Common myeloid progenitor, CD34-positive (primary cell): ENCODE measurements around the gene SLC25A51.
"Not testable (repeated sequence)": the region's sequence is repeated elsewhere in the genome, so short reads cannot be mapped to it uniquely, and the experiment has no call there.

Experiments
- CTCF ChIA-PET: fragments of 350-600 bp; sonication (Branson Sonifier 250); formaldehyde crosslinking; loops from one replicate; lab custom pipeline; 2021; ENCODE audit warnings: antibody characterized with exemption; lab: Charles Lee
- POLR2A ChIA-PET: fragments of 350-600 bp; sonication (Branson Sonifier 250); formaldehyde crosslinking; loops from one replicate; lab custom pipeline; 2021; ENCODE audit warnings: antibody characterized with exemption; lab: Charles Lee
- DNase-seq, 3 donors: peaks; one replicate each; pipeline versions ENCODE4 v3.0.0 to v3.0.0-alpha.2; 2013
- H3K27ac ChIP-seq, 2 experiments: 1 replicate in 1 of 2; 2 replicates in 1 of 2; pipeline ENCODE4 v1.7.0; 2013; ENCODE audit warnings: inconsistent platforms in 2 of 2, low read length in 2 of 2, mild to moderate bottlenecking in 2 of 2, low read depth in 1 of 2, moderate library complexity in 1 of 2; ENCODE audit not compliant: severe bottlenecking in 2 of 2, insufficient read depth in 1 of 2, poor library complexity in 1 of 2
- H3K27me3 ChIP-seq, 5 experiments: replicated peaks in 2 of 5; 1 replicate in 3 of 5; 2 replicates in 2 of 5; pipeline versions ENCODE4 v1.6.1 to v1.7.0; 2013; ENCODE audit warnings: low read length in 4 of 5, mild to moderate bottlenecking in 2 of 5, moderate library complexity in 2 of 5, inconsistent platforms in 1 of 5; ENCODE audit not compliant: insufficient read depth in 5 of 5, control insufficient read depth in 4 of 5
- H3K36me3 ChIP-seq, 4 experiments: 1 replicate in 2 of 4; 2 replicates in 2 of 4; pipeline versions ENCODE4 v1.6.1 to v1.7.0; 2013; ENCODE audit warnings: low read length in 3 of 4, control low read depth in 1 of 4, mild to moderate bottlenecking in 1 of 4; ENCODE audit not compliant: control insufficient read depth in 4 of 4, insufficient read depth in 4 of 4
- H3K4me1 ChIP-seq, 4 experiments: 1 replicate in 3 of 4; 2 replicates in 1 of 4; pipeline versions ENCODE4 v1.6.1 to v1.7.1; 2013; ENCODE audit warnings: low read length in 3 of 4, mild to moderate bottlenecking in 3 of 4, control low read depth in 1 of 4, inconsistent platforms in 1 of 4, moderate library complexity in 1 of 4; ENCODE audit not compliant: control insufficient read depth in 4 of 4, insufficient read depth in 4 of 4; ENCODE audit errors: control extremely low read depth in 1 of 4
- H3K4me3 ChIP-seq, 7 experiments: 1 replicate in 4 of 7; 2 replicates in 3 of 7; pipeline versions ENCODE4 v1.5.1 to v1.7.0; 2013; ENCODE audit warnings: mild to moderate bottlenecking in 7 of 7, low read length in 6 of 7, moderate library complexity in 6 of 7, inconsistent platforms in 2 of 7, low read depth in 2 of 7, control low read depth in 1 of 7; ENCODE audit not compliant: insufficient read depth in 4 of 7, control insufficient read depth in 1 of 7; ENCODE audit errors: extremely low read depth in 1 of 7
- H3K9me3 ChIP-seq, 5 experiments: 1 replicate in 4 of 5; 2 replicates in 1 of 5; pipeline versions ENCODE4 v1.6.1 to v1.7.1; 2013; ENCODE audit warnings: low read length in 4 of 5, mild to moderate bottlenecking in 2 of 5, inconsistent platforms in 1 of 5, low read depth in 1 of 5, moderate library complexity in 1 of 5; ENCODE audit not compliant: control insufficient read depth in 4 of 5, insufficient read depth in 2 of 5; ENCODE audit errors: control extremely low read depth in 1 of 5
- WGBS: methylation state at CpG from one replicate; pipeline ENCODE4 v1.1.5; 2013; ENCODE audit not compliant: insufficient coverage; 5-methylcytosine and 5-hydroxymethylcytosine counted together

SLC25A51 gene

DNA sequence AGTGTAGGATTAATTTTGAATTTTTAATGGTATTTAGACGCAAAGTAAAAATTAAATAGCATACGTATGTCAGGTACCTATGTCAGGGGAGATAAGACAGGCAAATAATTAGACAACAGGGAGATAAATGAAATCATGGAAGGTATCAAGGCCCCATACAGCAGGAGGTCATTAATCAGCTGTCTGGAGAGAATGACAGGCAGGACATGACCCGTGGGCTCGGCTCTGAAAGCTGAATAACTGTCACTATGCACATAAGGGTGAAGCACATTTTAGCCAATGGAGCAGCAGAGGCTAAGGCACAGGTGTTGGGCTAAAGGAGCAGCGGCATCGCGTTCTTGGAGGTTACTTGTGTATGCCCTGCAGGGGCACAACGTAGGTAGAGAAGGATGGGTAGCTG lies 11.9 kb downstream of the SLC25A51 start:
- CTCF ChIA-PET: no interaction called here
- POLR2A ChIA-PET: no interaction called here
- Histone ChIP-seq H3K36me3 (peaks cover 10 to 62% (median 31%) of the 10 kb centered on the region in 4 experiments), H3K9me3 (no peaks in the 10 kb centered on the region), H3K27ac (no peak overlapping the region), H3K4me1 (no peaks in the 10 kb centered on the region), H3K4me3 (no peak overlapping the region), H3K27me3 (no peaks in the 10 kb centered on the region)
- DNase-seq: no peak
- 94% methylated on average over 3 of the region's 8 CpGs for WGBS

DNA sequence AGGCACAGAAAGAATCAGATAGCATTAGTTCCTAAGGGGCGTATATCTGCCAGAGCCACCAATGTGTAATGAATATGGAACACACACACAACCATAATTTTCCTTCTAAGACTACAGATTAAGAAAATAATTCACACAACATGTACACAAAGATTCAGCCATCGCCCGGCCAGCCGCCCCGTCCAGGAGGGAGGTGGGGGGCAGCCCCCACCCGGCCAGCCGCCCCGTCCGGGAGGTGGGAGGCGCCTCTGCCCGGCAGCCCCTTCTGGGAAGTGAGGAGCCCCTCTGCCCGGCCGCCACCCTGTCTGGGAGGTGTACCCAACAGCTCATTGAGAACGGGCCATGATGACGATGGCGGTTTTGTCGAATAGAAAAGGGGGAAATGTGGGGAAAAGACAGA lies 12.9 kb downstream of the SLC25A51 start:
- H3K4me3 ChIP-seq, H3K9me3 ChIP-seq, DNase-seq, H3K27me3 ChIP-seq, H3K4me1 ChIP-seq, POLR2A ChIA-PET, H3K27ac ChIP-seq: not testable (repeated sequence)
- WGBS: 90% methylated on average over 4 of the region's 17 CpGs
- peaks cover 11 to 57% (median 27%) of the 10 kb centered on the region in 4 experiments for H3K36me3 ChIP-seq
- CTCF ChIA-PET: interaction anchor here (1.3 to 3.2 kb wide), 2 partner anchors 8 to 11 kb away, joined by 3 to 8 read pairs; no protein-coding TSS in a partner anchor

DNA sequence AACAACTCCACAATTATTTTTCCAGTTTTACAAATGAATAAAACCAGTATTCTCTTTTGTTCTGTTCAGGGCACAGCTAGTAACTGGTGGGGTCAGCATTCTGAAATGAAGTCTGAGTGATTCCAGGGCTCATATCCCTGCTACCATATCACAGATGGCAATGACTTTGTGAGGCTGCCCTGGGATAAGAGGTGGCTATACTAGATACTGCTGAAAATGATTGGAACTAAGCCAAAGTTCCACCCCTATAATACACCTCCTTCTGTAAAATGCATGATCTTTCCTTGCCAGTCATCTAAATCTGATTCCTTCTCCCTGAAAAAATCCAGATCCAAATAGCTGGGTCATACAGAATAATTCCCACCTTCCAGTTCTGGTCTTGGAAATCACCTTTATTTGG lies 14.4 kb downstream of the SLC25A51 start:
- ChIA-PET CTCF (interaction anchor here (1.3 to 3.2 kb wide), 2 partner anchors 9 to 13 kb away, joined by 3 to 8 read pairs; no protein-coding TSS in a partner anchor), POLR2A (no interaction called here)
- Histone ChIP-seq H3K9me3 (no peaks in the 10 kb centered on the region), H3K36me3 (peaks cover 5 to 48% (median 24%) of the 10 kb centered on the region in 4 experiments), H3K4me3 (no peak overlapping the region), H3K27ac (no peak overlapping the region), H3K27me3 (no peaks in the 10 kb centered on the region), H3K4me1 (no peaks in the 10 kb centered on the region)
- DNase-seq: no peak

DNA sequence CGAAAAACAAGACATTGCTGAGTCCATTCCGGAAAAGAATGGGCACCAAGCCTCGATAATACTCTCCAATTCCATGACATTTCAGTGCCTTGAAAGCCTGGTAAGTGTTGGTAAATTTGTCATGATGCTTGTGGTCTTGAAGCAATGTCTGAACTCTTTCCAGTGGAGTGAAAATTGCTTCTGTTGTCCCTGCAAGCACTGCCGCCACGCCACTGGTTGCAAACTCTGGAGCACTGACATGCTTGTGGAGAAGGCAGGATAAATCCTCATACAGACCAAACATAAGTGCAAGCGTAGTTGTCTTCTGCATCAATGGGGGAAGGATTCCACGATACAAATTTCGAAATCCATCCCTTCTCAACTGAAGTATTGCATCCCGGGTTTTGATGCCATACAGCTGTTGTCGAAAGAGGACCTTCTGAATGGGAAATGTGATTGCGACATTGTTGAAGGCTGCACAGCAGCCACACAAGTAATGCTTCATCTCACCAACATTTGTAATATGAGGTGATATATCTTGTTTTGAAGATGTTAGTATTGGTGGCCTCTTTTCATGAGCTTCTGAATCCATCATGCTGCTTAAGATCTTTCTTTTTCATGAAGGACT lies 15.8 kb downstream of the SLC25A51 start:
- H3K9me3 ChIP-seq, H3K27ac ChIP-seq, H3K4me3 ChIP-seq, POLR2A ChIA-PET, H3K27me3 ChIP-seq, H3K4me1 ChIP-seq, DNase-seq: not testable (repeated sequence)
- WGBS: 95% methylated on average over 3 of the region's 11 CpGs
- peaks cover 5 to 36% (median 20%) of the 10 kb centered on the region in 4 experiments for H3K36me3 ChIP-seq
- CTCF ChIA-PET: interaction anchor here (1.1 to 3.2 kb wide), 2 partner anchors 14 to 20 kb away, joined by 3 to 8 read pairs; no protein-coding TSS in a partner anchor

DNA sequence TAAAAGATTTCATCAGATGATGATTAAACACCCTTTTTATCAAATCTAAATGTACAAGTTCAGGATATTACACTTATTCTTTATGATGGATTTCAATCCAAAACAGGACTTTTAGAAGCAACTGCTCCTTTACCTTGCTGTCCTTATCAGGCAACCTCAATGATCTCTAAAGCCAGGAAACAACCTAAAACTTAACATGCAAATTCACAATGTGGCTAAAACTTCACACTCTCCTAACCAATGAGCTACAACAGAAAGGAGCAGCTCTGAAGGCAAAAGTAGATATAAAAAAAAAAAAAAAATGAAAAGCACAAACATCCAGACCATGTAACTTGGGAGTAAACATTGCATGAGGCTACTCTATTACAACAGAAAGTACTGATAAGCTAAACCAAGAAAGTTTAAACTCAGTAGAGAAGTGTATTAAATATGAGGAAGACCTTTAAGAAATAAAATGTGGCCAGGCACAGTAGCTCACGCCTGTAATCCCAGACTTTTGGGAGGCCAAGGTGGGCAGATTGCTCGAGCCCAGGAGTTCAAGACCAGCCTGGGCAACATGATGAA lies 22.9 kb downstream of the SLC25A51 start:
- DNase-seq: no peak
- 100% methylated on average over 2 of the region's 2 CpGs for WGBS
- H3K4me3 ChIP-seq: no peak overlapping the region
- peaks cover 5 to 21% (median 20%) of the 10 kb centered on the region in 4 experiments for H3K36me3 ChIP-seq
- CTCF ChIA-PET: interaction anchor here (0.6 to 1.4 kb wide), 3 partner anchors 9 to 191 kb away, joined by 3 to 4 read pairs (median 4); no protein-coding TSS in a partner anchor
- H3K27me3 ChIP-seq: no peaks in the 10 kb centered on the region
- peaks cover 4 to 7% (median 4%) of the 10 kb centered on the region in 5 experiments for H3K9me3 ChIP-seq
- no peaks in the 10 kb centered on the region for H3K4me1 ChIP-seq
- no peak overlapping the region for H3K27ac ChIP-seq
- POLR2A ChIA-PET: interaction anchor here (0.6 kb wide), 1 partner anchor 21 kb away, joined by 5 read pairs; no protein-coding TSS in a partner anchor

DNA sequence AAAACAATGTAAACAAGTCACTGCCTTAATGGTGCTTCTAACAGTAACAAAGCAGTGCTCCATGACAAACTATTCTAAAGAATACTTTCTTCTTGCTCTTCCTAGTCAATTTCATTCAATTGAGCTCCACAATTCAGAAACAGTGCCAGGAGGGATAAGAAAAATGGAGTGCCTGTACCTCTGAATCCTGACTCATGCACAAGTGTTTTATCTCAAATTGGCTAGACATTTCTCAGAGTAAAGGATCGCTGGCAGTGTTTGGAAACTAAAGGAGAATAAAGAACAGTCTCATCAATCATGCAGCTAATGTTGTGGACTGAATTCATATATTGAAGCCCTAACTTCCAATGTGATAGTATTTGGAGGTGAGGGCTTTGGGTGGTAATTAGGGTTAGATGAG lies 27.6 kb downstream of the SLC25A51 start:
- peaks cover 4 to 7% (median 4%) of the 10 kb centered on the region in 5 experiments for H3K9me3 ChIP-seq
- H3K27ac ChIP-seq: no peak overlapping the region
- WGBS: 88% methylated on average over 1 of the region's 1 CpG
- POLR2A ChIA-PET: no interaction called here
- H3K36me3 ChIP-seq: peaks cover 5 to 18% (median 14%) of the 10 kb centered on the region in 4 experiments
- no peak for DNase-seq
- no peaks in the 10 kb centered on the region for H3K4me1 ChIP-seq
- no peak overlapping the region for H3K4me3 ChIP-seq
- H3K27me3 ChIP-seq: no peaks in the 10 kb centered on the region
- CTCF ChIA-PET: no interaction called here

DNA sequence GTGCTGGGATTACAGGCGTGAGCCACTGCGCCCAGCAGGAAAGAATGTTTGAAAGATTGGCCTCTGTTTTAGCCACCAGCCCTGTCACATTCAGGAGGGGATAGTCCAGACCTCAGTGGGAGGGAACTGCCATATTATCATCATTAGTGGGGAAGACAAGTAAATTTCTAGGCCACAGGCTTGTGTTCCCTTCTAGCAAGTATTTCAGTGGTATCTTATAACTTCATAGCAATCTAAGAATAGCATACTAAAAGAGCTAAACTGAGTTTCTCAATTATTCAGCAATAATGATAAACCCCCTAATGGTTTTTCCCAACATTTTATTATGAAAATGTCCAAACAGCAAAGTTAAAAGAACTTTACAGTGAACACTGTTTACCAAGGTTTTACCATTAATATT lies 30.0 kb downstream of the SLC25A51 start:
- ChIA-PET POLR2A (no interaction called here), CTCF (no interaction called here)
- 100% methylated on average over 2 of the region's 2 CpGs for WGBS
- no peaks in the 10 kb centered on the region for H3K4me1 ChIP-seq
- peaks cover 4 to 7% (median 4%) of the 10 kb centered on the region in 5 experiments for H3K9me3 ChIP-seq
- no peak for DNase-seq
- H3K27me3 ChIP-seq: no peaks in the 10 kb centered on the region
- peaks cover 2 to 10% (median 6%) of the 10 kb centered on the region in 4 experiments for H3K36me3 ChIP-seq
- H3K27ac ChIP-seq: no peak overlapping the region
- no peak overlapping the region for H3K4me3 ChIP-seq
